Liver (tissue), 3 donors: ENCODE measurements around the gene PITPNM3.

Source experiments
- HNF4G ChIP-seq: IDR thresholded peaks from 2 replicates; pipeline ENCODE4 v1.6.1; 2016; ENCODE audit warnings: antibody characterized with exemption
- NR2F2 ChIP-seq: IDR thresholded peaks from 2 replicates; pipeline ENCODE4 v1.6.1; 2016; ENCODE audit warnings: antibody characterized with exemption
- RAD21 ChIP-seq, 2 donors: IDR thresholded peaks; 2 replicates each; pipeline ENCODE4 v1.6.1; 2016; ENCODE audit warnings: antibody characterized with exemption in 2 of 2, mild to moderate bottlenecking in 2 of 2
- RXRA ChIP-seq, 2 donors: IDR thresholded peaks; 2 replicates each; pipeline ENCODE4 v1.6.1; 2017 to 2018; ENCODE audit warnings: antibody characterized with exemption in 2 of 2, mild to moderate bottlenecking in 1 of 2
- TAF1 ChIP-seq: conservative IDR thresholded peaks from 2 replicates; pipeline ENCODE4 v1.6.1; 2016; ENCODE audit warnings: antibody characterized with exemption, mild to moderate bottlenecking
- TF ChIP-seq, protein P1 (sequence below): IDR thresholded peaks from 2 replicates; pipeline ENCODE4 v1.6.1; 2016; ENCODE audit warnings: antibody characterized with exemption, mild to moderate bottlenecking
- TF ChIP-seq, protein P2 (sequence below): fragments of 150-350 bp; IDR thresholded peaks from 2 replicates; pipeline ENCODE4 v1.5.1; 2017; ENCODE audit warnings: improper control_type of control experiment, low read depth, low read length; ENCODE audit not compliant: missing input control
- TF ChIP-seq, protein P3 (sequence below): IDR thresholded peaks from 2 replicates; pipeline ENCODE4 v1.6.1; 2016; ENCODE audit warnings: antibody characterized with exemption
- donor health status: healthy.
- donor health status: healthy.

DNA sequence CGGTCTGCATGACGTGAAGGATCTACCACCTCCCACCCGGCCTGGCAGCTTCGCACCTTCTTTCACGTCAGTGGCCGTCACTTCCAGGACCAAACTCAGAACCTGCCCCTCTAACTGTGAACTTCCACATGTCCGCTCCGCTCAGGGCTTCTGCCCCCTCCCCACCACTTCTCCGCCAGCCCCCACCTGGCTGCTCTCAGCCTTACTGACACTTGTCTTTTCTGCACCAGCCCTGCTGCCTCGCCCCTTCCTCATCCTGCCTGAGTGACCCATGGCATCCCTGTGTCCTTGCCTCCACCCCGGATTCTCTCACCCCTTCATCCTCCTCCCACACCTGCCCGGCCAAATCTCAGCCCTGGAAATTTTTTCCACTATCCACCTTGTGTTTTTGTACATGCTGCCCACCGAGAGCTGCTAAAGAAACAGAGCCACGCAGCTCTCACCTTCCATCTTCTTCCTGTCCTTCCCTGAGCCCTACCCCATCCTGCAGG lies 97.8 kb downstream of the PITPNM3 start:
- TF ChIP-seq RAD21 (IDR thresholded peaks at IDR 0.05) (no peak), RXRA (IDR thresholded peaks at IDR 0.05) (no peak), HNF4G (no peak), NR2F2 (no peak), TAF1 (no peak)
- TF ChIP-seq, protein P1, sequence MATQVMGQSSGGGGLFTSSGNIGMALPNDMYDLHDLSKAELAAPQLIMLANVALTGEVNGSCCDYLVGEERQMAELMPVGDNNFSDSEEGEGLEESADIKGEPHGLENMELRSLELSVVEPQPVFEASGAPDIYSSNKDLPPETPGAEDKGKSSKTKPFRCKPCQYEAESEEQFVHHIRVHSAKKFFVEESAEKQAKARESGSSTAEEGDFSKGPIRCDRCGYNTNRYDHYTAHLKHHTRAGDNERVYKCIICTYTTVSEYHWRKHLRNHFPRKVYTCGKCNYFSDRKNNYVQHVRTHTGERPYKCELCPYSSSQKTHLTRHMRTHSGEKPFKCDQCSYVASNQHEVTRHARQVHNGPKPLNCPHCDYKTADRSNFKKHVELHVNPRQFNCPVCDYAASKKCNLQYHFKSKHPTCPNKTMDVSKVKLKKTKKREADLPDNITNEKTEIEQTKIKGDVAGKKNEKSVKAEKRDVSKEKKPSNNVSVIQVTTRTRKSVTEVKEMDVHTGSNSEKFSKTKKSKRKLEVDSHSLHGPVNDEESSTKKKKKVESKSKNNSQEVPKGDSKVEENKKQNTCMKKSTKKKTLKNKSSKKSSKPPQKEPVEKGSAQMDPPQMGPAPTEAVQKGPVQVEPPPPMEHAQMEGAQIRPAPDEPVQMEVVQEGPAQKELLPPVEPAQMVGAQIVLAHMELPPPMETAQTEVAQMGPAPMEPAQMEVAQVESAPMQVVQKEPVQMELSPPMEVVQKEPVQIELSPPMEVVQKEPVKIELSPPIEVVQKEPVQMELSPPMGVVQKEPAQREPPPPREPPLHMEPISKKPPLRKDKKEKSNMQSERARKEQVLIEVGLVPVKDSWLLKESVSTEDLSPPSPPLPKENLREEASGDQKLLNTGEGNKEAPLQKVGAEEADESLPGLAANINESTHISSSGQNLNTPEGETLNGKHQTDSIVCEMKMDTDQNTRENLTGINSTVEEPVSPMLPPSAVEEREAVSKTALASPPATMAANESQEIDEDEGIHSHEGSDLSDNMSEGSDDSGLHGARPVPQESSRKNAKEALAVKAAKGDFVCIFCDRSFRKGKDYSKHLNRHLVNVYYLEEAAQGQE: no peak
- TF ChIP-seq, protein P2, sequence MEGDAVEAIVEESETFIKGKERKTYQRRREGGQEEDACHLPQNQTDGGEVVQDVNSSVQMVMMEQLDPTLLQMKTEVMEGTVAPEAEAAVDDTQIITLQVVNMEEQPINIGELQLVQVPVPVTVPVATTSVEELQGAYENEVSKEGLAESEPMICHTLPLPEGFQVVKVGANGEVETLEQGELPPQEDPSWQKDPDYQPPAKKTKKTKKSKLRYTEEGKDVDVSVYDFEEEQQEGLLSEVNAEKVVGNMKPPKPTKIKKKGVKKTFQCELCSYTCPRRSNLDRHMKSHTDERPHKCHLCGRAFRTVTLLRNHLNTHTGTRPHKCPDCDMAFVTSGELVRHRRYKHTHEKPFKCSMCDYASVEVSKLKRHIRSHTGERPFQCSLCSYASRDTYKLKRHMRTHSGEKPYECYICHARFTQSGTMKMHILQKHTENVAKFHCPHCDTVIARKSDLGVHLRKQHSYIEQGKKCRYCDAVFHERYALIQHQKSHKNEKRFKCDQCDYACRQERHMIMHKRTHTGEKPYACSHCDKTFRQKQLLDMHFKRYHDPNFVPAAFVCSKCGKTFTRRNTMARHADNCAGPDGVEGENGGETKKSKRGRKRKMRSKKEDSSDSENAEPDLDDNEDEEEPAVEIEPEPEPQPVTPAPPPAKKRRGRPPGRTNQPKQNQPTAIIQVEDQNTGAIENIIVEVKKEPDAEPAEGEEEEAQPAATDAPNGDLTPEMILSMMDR: no peak
- TF ChIP-seq, protein P3, sequence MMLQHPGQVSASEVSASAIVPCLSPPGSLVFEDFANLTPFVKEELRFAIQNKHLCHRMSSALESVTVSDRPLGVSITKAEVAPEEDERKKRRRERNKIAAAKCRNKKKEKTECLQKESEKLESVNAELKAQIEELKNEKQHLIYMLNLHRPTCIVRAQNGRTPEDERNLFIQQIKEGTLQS: no peak
